H1 (cell line): ENCODE results near the gene MARK1. TPM values are rescaled to one million over a fixed set of nuclear protein-coding genes. Genes with fewer than 3 reads are reported as not detected.

Experiments used
- CTCF ChIA-PET: fragments of 300-600 bp; sonication (Branson Sonifier 250); formaldehyde crosslinking; loops from one replicate; lab custom pipeline; 2021; ENCODE audit not compliant: partially characterized antibody; lab: Charles Lee
- POLR2A ChIA-PET: fragments of 300-600 bp; sonication (Branson Sonifier 250); formaldehyde crosslinking; loops from one replicate; lab custom pipeline; 2021; ENCODE audit warnings: inconsistent platforms; ENCODE audit not compliant: partially characterized antibody; lab: Charles Lee
- DNase-seq, 2 experiments: peaks; one replicate each; pipeline versions ENCODE4 v3.0.0 to v3.0.0-alpha.2; 2010 to 2022; ENCODE audit warnings: low spot score in 2 of 2, low read depth in 1 of 2, mixed read lengths in 1 of 2
- FAIRE-seq: peaks from 2 replicates; lab custom pipeline; 2011; peaks lifted over from hg19 to GRCh38; lab: Jason Lieb, UNC
- H2AFZ ChIP-seq: 2 replicates; pipeline ENCODE4 v1.8.1; 2012; ENCODE audit warnings: low read length, inconsistent platforms
- H2AK5ac ChIP-seq: 2 replicates; pipeline ENCODE4 v1.6.1; 2013; ENCODE audit warnings: low read depth, low read length
- H2BK120ac ChIP-seq: replicated peaks from 2 replicates; pipeline ENCODE3; 2013; ENCODE audit warnings: low read depth, low read length, inconsistent platforms
- H2BK12ac ChIP-seq: 2 replicates; pipeline ENCODE4 v1.6.1; 2013; ENCODE audit warnings: low read depth, low read length
- H2BK15ac ChIP-seq: 2 replicates; pipeline ENCODE4 v1.6.1; 2013; ENCODE audit warnings: low read length
- H2BK20ac ChIP-seq: 2 replicates; pipeline ENCODE4 v1.6.1; 2013; ENCODE audit warnings: low read length
- H2BK5ac ChIP-seq: 2 replicates; pipeline ENCODE4 v1.6.1; 2013; ENCODE audit warnings: low read depth, low read length
- H3K14ac ChIP-seq: 2 replicates; pipeline ENCODE4 v1.6.1; 2013; ENCODE audit warnings: inconsistent platforms; ENCODE audit not compliant: insufficient read length
- H3K18ac ChIP-seq: 2 replicates; pipeline ENCODE4 v1.6.1; 2013; ENCODE audit warnings: low read length; ENCODE audit errors: extremely low read depth
- H3K23ac ChIP-seq: 2 replicates; pipeline ENCODE4 v1.6.1; 2013; ENCODE audit warnings: inconsistent platforms; ENCODE audit not compliant: insufficient read length
- H3K23me2 ChIP-seq: 2 replicates; pipeline ENCODE4 v1.6.1; 2013; ENCODE audit warnings: low read depth, low read length
- H3K27ac ChIP-seq: 2 replicates; pipeline ENCODE4 v1.6.1; 2011; ENCODE audit warnings: low read depth, low read length, inconsistent platforms
- H3K27me3 ChIP-seq, 4 experiments: replicated peaks in 1 of 4; 1 replicate in 1 of 4; 2 replicates in 3 of 4; pipeline versions ENCODE4 v1.6.1 to v1.8.1; 2011 to 2013; ENCODE audit warnings: low read length in 3 of 4, mild to moderate bottlenecking in 3 of 4, inconsistent platforms in 2 of 4, mixed read lengths in 2 of 4, moderate library complexity in 1 of 4; ENCODE audit not compliant: control insufficient read depth in 3 of 4, insufficient read depth in 3 of 4; ENCODE audit errors: extremely low read depth in 1 of 4
- H3K36me3 ChIP-seq, 4 experiments: 2 replicates each; pipeline versions ENCODE4 v1.6.1 to v1.8.1; 2011 to 2013; ENCODE audit warnings: mild to moderate bottlenecking in 4 of 4, low read length in 3 of 4, moderate library complexity in 2 of 4, control low read depth in 1 of 4, inconsistent platforms in 1 of 4; ENCODE audit not compliant: insufficient read depth in 4 of 4, control insufficient read depth in 2 of 4
- H3K4ac ChIP-seq: replicated peaks from 2 replicates; pipeline ENCODE3; 2013; ENCODE audit warnings: low read length, low read depth, mixed read lengths, inconsistent platforms; ENCODE audit not compliant: insufficient read length
- H3K4me1 ChIP-seq, 4 experiments: replicated peaks in 1 of 4; 1 replicate in 1 of 4; 2 replicates in 3 of 4; pipeline versions ENCODE4 v1.6.1 to v1.8.1; 2011 to 2013; ENCODE audit warnings: low read length in 3 of 4, inconsistent platforms in 2 of 4, mixed read lengths in 1 of 4; ENCODE audit not compliant: insufficient read depth in 4 of 4, control insufficient read depth in 3 of 4
- H3K4me2 ChIP-seq, 2 experiments: 2 replicates each; pipeline versions ENCODE4 v1.6.1 to v1.8.1; 2011 to 2013; ENCODE audit warnings: low read depth in 2 of 2, low read length in 2 of 2, control low read depth in 1 of 2, inconsistent platforms in 1 of 2, mild to moderate bottlenecking in 1 of 2; ENCODE audit not compliant: insufficient read depth in 1 of 2
- H3K4me3 ChIP-seq, 4 experiments: fragments of 200-600, 300-600 bp in 1 of 4; sonication (generic), shearing (Covaris generic), sonication (Bioruptor Twin) in 1 of 4; 2 replicates each; pipeline versions ENCODE4 v1.5.1 to v1.8.1; 2011 to 2016; ENCODE audit warnings: low read length in 4 of 4, low read depth in 3 of 4, control low read depth in 2 of 4, inconsistent platforms in 2 of 4, mild to moderate bottlenecking in 2 of 4, mixed read lengths in 1 of 4, moderate library complexity in 1 of 4; ENCODE audit not compliant: insufficient read depth in 2 of 4; ENCODE audit errors: extremely low read depth in 1 of 4
- H3K56ac ChIP-seq: replicated peaks from 2 replicates; pipeline ENCODE3; 2013; ENCODE audit warnings: low read depth, mild to moderate bottlenecking, mixed read lengths, low read length, inconsistent platforms; ENCODE audit not compliant: insufficient read length
- H3K79me1 ChIP-seq: 2 replicates; pipeline ENCODE4 v1.6.1; 2013; ENCODE audit warnings: low read depth, low read length, control low read depth
- H3K79me2 ChIP-seq, 2 experiments: 2 replicates each; pipeline versions ENCODE4 v1.6.1 to v1.8.1; 2012 to 2013; ENCODE audit warnings: low read length in 2 of 2, mild to moderate bottlenecking in 2 of 2, inconsistent platforms in 1 of 2; ENCODE audit not compliant: insufficient read depth in 2 of 2, control insufficient read depth in 1 of 2
- H3K9ac ChIP-seq, 4 experiments: replicated peaks in 1 of 4; 1 replicate in 1 of 4; 2 replicates in 3 of 4; pipeline versions ENCODE4 v1.6.1 to v1.8.1; 2011 to 2013; ENCODE audit warnings: low read depth in 3 of 4, low read length in 3 of 4, control low read depth in 2 of 4, mild to moderate bottlenecking in 2 of 4, moderate library complexity in 2 of 4, inconsistent platforms in 1 of 4; ENCODE audit errors: extremely low read depth in 1 of 4
- H3K9me3 ChIP-seq, 2 experiments: 2 replicates each; pipeline versions ENCODE4 v1.6.1 to v1.8.1; 2012 to 2013; ENCODE audit warnings: mild to moderate bottlenecking in 2 of 2, moderate library complexity in 2 of 2, control low read depth in 1 of 2, inconsistent platforms in 1 of 2, low read depth in 1 of 2, low read length in 1 of 2, mixed read lengths in 1 of 2; ENCODE audit not compliant: insufficient read depth in 2 of 2
- H4K20me1 ChIP-seq, 2 experiments: replicated peaks in 1 of 2; 2 replicates each; pipeline versions ENCODE3 to v1.8.1; 2011 to 2013; ENCODE audit warnings: inconsistent platforms in 2 of 2, low read length in 2 of 2, mild to moderate bottlenecking in 1 of 2; ENCODE audit not compliant: insufficient read depth in 2 of 2, control insufficient read depth in 1 of 2
- H4K5ac ChIP-seq: 2 replicates; pipeline ENCODE4 v1.6.1; 2013; ENCODE audit warnings: low read length, low read depth, mixed read lengths, inconsistent platforms; ENCODE audit not compliant: insufficient read length
- H4K8ac ChIP-seq: 2 replicates; pipeline ENCODE4 v1.8.0; 2013; ENCODE audit warnings: mild to moderate bottlenecking, moderate library complexity, low read length, inconsistent platforms; ENCODE audit not compliant: insufficient read depth; ENCODE audit errors: extremely low read depth
- H4K91ac ChIP-seq: replicated peaks from 2 replicates; pipeline ENCODE3; 2013; ENCODE audit warnings: low read length, mixed read lengths, inconsistent platforms; ENCODE audit not compliant: insufficient read length
- BRCA1 ChIP-seq: IDR thresholded peaks from 2 replicates; pipeline ENCODE4 v1.6.1; 2012; ENCODE audit warnings: low read depth, low read length, improper control_type of control experiment
- CEBPB ChIP-seq: IDR thresholded peaks from 2 replicates; pipeline ENCODE4 v1.6.1; 2012; ENCODE audit warnings: low read depth, low read length
- CHD2 ChIP-seq: IDR thresholded peaks from 2 replicates; pipeline ENCODE4 v1.6.1; 2012; ENCODE audit warnings: low read length, improper control_type of control experiment
- CREB1 ChIP-seq: IDR thresholded peaks from 2 replicates; pipeline ENCODE4 v1.6.1; 2012; ENCODE audit warnings: inconsistent platforms
- EGR1 ChIP-seq: IDR thresholded peaks from 2 replicates; pipeline ENCODE4 v1.6.1; 2011; ENCODE audit warnings: low read depth, low read length, borderline replicate concordance
- FOSL1 ChIP-seq: IDR thresholded peaks from 2 replicates; pipeline ENCODE4 v1.6.1; 2011; ENCODE audit warnings: mild to moderate bottlenecking, low read depth, low read length, moderate library complexity; ENCODE audit not compliant: insufficient read depth
- JUND ChIP-seq: IDR thresholded peaks from 2 replicates; pipeline ENCODE4 v1.6.1; 2011; ENCODE audit warnings: mild to moderate bottlenecking, improper control_type of control experiment, low read length
- NRF1 ChIP-seq: IDR thresholded peaks from 2 replicates; pipeline ENCODE4 v1.6.1; 2011; ENCODE audit warnings: mild to moderate bottlenecking, low read depth, low read length, improper control_type of control experiment
- POLR2A ChIP-seq, 2 experiments: IDR thresholded peaks; 1 replicate in 1 of 2; 2 replicates in 1 of 2; pipeline ENCODE4 v1.6.1; 2011; ENCODE audit warnings: low read depth in 2 of 2, low read length in 2 of 2, mild to moderate bottlenecking in 2 of 2; ENCODE audit errors: control extremely low read depth in 1 of 2
- POU5F1 ChIP-seq: IDR thresholded peaks from 2 replicates; pipeline ENCODE4 v1.6.1; 2011; ENCODE audit warnings: low read depth, mild to moderate bottlenecking, low read length, moderate library complexity
- RAD21 ChIP-seq, 2 experiments: IDR thresholded peaks in 1 of 2; conservative IDR thresholded peaks in 1 of 2; 2 replicates each; pipeline ENCODE4 v1.6.1; 2011; ENCODE audit warnings: low read depth in 2 of 2, low read length in 2 of 2, improper control_type of control experiment in 1 of 2, inconsistent platforms in 1 of 2, mild to moderate bottlenecking in 1 of 2, moderate library complexity in 1 of 2
- RBBP5 ChIP-seq: IDR thresholded peaks from 2 replicates; pipeline ENCODE4 v1.7.1; 2012; ENCODE audit warnings: low read depth, mild to moderate bottlenecking, inconsistent platforms, low read length, moderate library complexity, borderline replicate concordance
- SIRT6 ChIP-seq: IDR thresholded peaks from one replicate; pipeline ENCODE4 v1.7.1; 2012; ENCODE audit warnings: low read length, inconsistent platforms
- SP2 ChIP-seq: IDR thresholded peaks from 2 replicates; pipeline ENCODE4 v1.6.1; 2012; ENCODE audit warnings: mild to moderate bottlenecking, low read length, inconsistent platforms
- SP4 ChIP-seq: IDR thresholded peaks from 2 replicates; pipeline ENCODE4 v1.6.1; 2012; ENCODE audit warnings: low read length, inconsistent platforms
- TCF12 ChIP-seq: IDR thresholded peaks from 2 replicates; pipeline ENCODE4 v1.6.1; 2011; ENCODE audit warnings: low read depth, mild to moderate bottlenecking, low read length
- TEAD4 ChIP-seq: IDR thresholded peaks from 2 replicates; pipeline ENCODE4 v1.6.1; 2012; ENCODE audit warnings: low read depth, low read length, inconsistent platforms, mixed read lengths
- YY1 ChIP-seq: IDR thresholded peaks from 2 replicates; pipeline ENCODE4 v1.6.1; 2011; ENCODE audit warnings: low read depth, mild to moderate bottlenecking, low read length
- polyA plus RNA-seq, 7 experiments: library from polyadenylated mRNA; depleted of rRNA in 3 of 7; stranded (reverse) in 5 of 7; unstranded in 2 of 7; fragments of >200 nt in 5 of 7; fragments of 200-250 nt in 2 of 7; gene quantifications; 1 replicate in 5 of 7; 2 replicates in 1 of 7; 4 replicates in 1 of 7; pipeline versions ENCODE4 v1.2.1 to v1.2.3, GENCODE V29; 2011 to 2013; ENCODE audit warnings: missing spikeins in 2 of 7, mixed read lengths in 2 of 7
- total RNA-seq: library from RNA; stranded (reverse); fragmentation: NEBNext Ultra II Directional; extraction: Animal tissue kit (Norgen Biotek cat#: 25700); gene quantifications from 2 replicates; pipeline ENCODE4 v1.2.1, GENCODE V29; 2021
- TF ChIP-seq, protein P1 (sequence below): IDR thresholded peaks from 2 replicates; pipeline ENCODE4 v1.6.1; 2012; ENCODE audit warnings: inconsistent platforms

MARK1 gene
- total and polyA plus RNA-seq, 2 of the 8 experiments (the other 6 are each of a cell fraction or from before 2014, with no cell fraction given): 5.5 to 20.5 TPM

DNA sequence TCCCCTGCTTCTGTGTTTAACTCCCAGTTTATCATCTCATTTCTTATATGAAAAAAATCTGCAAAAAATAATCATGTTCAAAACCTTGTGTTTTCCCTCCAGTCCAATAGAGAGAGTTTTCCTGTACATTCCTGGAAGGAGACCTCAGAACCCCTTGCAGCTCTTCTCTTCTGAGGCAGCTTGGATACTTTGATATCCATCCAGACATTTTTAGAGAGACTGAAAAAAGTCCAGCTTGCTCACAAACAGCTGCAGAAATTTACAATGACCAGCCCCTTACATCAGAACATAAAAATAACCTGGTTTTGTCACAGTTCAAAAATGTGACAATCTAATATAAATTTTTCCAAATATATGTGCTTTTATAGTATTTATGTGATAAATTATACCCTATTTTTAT lies 88.9 kb downstream of the MARK1 start:
- no peak overlapping the region for H3K18ac ChIP-seq
- no peaks in the 10 kb centered on the region for H3K27me3 ChIP-seq
- H3K4me1 ChIP-seq: no peaks in the 10 kb centered on the region
- no peak overlapping the region for H4K91ac ChIP-seq
- no peak overlapping the region for H3K27ac ChIP-seq
- H3K14ac ChIP-seq: no peak overlapping the region
- no peak overlapping the region for H2AK5ac ChIP-seq
- no peak overlapping the region for H4K5ac ChIP-seq
- H3K79me1 ChIP-seq: no peaks in the 10 kb centered on the region
- no peak overlapping the region for H2BK20ac ChIP-seq
- no peak overlapping the region for H4K8ac ChIP-seq
- no peaks in the 10 kb centered on the region for H3K23me2 ChIP-seq
- no peak overlapping the region for H2BK15ac ChIP-seq
- H3K56ac ChIP-seq: no peak overlapping the region
- FAIRE-seq: no peak
- H3K4ac ChIP-seq: no peak overlapping the region
- CTCF ChIA-PET: no interaction called here
- H2BK5ac ChIP-seq: no peak overlapping the region
- no peak for TF ChIP-seq RBBP5
- TF ChIP-seq CHD2: no peak
- no peak for TF ChIP-seq BRCA1
- TF ChIP-seq, protein P1, sequence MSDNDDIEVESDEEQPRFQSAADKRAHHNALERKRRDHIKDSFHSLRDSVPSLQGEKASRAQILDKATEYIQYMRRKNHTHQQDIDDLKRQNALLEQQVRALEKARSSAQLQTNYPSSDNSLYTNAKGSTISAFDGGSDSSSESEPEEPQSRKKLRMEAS: no peak
- no peak for TF ChIP-seq TCF12
- TF ChIP-seq YY1: no peak
- TF ChIP-seq POU5F1: no peak
- TF ChIP-seq SIRT6: no peak
- no peak for TF ChIP-seq SP4
- TF ChIP-seq CEBPB: no peak
- no peak for TF ChIP-seq NRF1
- TF ChIP-seq RAD21 (IDR thresholded peaks at IDR 0.05 in 1 of 2, conservative IDR thresholded peaks at IDR 0.05 in 1 of 2; ENCODE audit: low read depth in 2 of 2, low read length in 2 of 2): no peak
- no peak for TF ChIP-seq JUND
- TF ChIP-seq EGR1: no peak
- TF ChIP-seq SP2: no peak
- TF ChIP-seq POLR2A (IDR thresholded peaks at IDR 0.05; ENCODE audit: control extremely low read depth in 1 of 2, low read depth in 2 of 2, low read length in 2 of 2): no peak
- TF ChIP-seq FOSL1: no peak
- no peak for TF ChIP-seq TEAD4
- TF ChIP-seq CREB1: no peak
- TF ChIP-seq, all 59 proteins: peak for 0
- Histone ChIP-seq H3K9ac (no peak overlapping the region), H2BK12ac (no peak overlapping the region), H3K36me3 (peaks cover 0 to 15% (median under 1%) of the 10 kb centered on the region in 4 experiments; a peak in 1 of 8 replicates), H3K79me2 (no peaks in the 10 kb centered on the region), H3K4me2 (no peak overlapping the region), H2BK120ac (no peak overlapping the region), H3K4me3 (no peak overlapping the region), H4K20me1 (no peaks in the 10 kb centered on the region), H3K9me3 (no peaks in the 10 kb centered on the region), H3K23ac (no peak overlapping the region), H2AFZ (no peak overlapping the region)
- POLR2A ChIA-PET: interaction anchor here (1.2 kb wide), 1 partner anchor 24 kb away, joined by 3 read pairs; no protein-coding TSS in a partner anchor
- no peak for DNase-seq
